GM18951 (cell line): ENCODE results near the gene RAB28.
"Not testable (repeated sequence)": the region's sequence is repeated elsewhere in the genome, so short reads cannot be mapped to it uniquely, and the experiment has no call there.

ENCODE experiments used
- POLR2A ChIP-seq: IDR thresholded peaks from 4 replicates; pipeline ENCODE4 v1.6.1; 2011; ENCODE audit warnings: mild to moderate bottlenecking; ENCODE audit not compliant: insufficient read length, insufficient read depth; ENCODE audit errors: extremely low read depth
- in situ Hi-C: fragments of 300-500 bp; cut with MboI; formaldehyde crosslinking; loops from one replicate; pipeline ENCODE4 v1.12.0; 2022; ENCODE audit warnings: low sequenced_read_pairs, mixed read lengths, inconsistent platforms; ENCODE audit not compliant: unreplicated experiment

Gene RAB28

DNA sequence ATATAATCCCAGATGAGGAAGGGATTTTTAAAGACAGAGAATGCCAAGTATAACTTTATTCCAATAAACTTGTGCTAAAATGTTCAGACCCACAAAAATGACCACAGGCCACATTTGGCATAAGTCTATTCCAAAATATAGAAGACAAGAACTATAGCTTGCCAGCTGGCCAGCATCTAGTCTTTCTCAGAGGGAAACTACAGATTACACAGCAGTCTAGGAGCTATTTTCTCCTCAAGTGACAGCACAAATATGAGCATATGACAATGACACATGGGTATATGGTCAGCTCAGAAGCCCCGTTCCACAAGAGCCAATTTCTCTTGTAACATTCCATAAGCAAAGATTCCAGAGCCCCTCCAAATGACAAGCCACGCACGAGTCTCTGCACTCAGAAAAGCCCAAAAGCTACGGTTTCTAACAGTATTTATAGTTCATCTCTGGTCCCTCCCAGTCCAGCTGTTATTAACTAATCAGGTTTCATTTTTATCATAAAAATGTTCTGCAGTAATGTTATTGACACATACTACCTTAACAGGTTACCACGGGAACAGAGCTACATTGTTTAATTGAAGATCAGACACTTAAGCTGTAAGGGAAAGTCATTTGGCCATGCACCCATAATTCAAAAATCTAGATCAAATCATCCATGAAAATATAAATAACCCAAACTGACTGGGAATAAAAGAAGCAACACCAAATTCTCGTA, 70.3 kb downstream of the RAB28 start:
- in situ Hi-C loops = no loop called here

DNA sequence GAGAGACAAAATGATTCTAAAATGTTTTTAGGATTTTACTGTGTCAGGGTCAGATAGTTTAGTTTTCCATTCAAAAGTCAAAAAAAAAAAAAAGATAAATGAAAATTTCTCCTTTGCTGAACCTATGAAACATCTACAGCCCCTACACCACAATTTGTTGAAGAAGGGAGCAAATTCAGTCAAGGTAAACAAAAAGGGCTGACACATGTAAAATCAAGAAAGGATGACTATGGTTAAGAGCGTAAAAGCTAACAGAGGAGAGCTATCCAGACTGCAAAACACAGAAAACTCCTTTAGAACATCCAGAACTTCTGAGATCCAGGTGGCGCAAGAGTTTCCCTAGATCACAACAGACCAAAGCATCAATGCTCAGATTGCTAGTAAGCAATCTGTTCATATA, 72.2 kb downstream of the RAB28 start:
- no peak for TF ChIP-seq POLR2A

More for the DNA sequence above, 70.3 kb downstream of the RAB28 start:
- no peak for TF ChIP-seq POLR2A

DNA sequence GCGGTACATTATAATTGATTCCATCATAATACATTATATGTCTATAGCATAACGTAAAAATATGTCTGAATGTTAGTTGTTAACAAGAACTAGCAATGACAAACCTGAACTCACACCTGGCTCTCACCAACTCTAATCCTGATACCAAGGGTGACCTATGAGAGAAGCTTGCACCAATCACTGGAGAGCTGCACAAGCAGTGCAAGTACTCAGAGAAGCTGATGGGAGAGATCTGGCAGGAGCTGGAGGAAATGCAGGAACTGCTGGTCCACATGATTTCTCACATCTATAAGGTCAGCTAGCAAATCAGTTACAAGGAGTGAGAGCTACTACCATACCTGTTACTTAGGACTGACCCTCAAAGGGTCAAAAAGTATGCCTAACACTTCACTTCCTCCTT, 74.8 kb downstream of the RAB28 start:
- in situ Hi-C loops = no loop called here
- no peak for TF ChIP-seq POLR2A

More for the DNA sequence above, 72.2 kb downstream of the RAB28 start:
- in situ Hi-C loops = no loop called here

DNA sequence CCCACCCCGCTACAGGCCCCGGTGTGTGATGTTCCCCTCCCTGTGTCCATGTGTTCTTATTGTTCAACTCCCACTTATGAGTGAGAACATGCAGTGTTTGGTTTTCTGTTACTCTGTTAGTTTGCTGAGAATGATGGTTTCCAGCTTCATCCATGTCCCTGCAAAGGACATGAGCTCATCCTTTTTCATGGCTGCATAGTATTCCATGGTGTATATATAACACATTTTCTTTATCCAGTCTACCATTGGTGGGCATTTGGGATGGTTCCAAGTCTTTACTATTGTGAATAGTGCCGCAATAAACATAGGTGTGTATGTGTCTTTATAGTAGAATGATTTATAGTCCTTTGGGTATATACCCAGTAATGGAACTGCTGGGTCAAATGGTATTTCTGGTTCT, 78.0 kb downstream of the RAB28 start:
- in situ Hi-C loops = not testable (repeated sequence)

DNA sequence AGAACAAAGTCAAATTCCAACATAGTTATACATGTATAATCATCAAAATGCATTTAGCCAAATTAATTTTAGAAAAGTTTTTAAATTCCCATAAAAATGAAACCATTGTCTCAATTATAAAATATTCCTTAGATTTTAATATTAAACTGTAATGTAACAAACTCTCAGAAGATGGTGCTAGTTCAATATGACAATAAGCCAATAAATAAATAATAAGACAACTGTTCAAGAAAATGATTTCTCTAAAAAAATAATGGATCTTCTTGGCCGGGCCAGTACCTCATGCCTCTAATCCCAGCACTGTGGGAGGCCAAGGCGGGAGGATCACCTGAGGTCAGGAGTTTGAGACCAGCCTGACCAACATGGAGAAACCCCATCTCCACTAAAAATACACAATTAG, 80.3 kb downstream of the RAB28 start:
- no peak for TF ChIP-seq POLR2A
- in situ Hi-C loops = no loop called here

DNA sequence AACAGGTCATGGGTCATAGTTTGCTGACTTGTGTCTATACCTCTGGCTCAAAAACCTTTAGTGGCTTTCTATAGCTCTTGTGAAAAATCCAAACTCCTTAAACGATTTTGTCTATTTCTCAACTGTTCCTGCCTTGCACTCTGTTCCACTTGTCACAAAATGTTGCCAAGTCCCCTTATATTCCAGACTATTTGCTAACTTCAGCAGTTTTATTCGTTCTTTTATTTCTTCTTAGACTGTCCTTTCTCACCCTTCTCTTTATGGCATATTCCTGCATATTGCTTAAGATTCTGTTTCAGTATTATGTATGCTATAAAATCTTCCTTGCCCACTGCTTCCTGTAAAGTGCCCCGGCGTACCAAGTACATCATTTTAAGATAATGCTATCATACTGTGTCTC, 80.8 kb downstream of the RAB28 start:
- no peak for TF ChIP-seq POLR2A
- in situ Hi-C loops = no loop called here

DNA sequence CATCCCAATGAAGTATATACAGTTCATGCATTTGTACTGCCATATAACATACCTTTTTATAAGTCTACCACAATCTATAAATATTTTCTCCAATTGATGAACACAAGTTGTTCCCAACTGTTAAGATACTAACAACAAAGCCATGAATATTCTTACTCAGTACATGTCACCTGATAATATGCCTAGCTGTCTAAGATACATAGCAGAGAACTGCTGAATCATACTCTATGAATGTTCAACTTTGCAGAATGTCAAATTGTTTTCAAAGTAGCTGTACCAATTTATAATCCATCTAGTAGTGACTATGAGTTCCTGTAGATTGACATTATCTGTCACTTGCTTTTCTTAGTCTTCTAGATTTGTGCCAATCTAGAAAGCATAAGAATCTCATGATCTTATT, 84.9 kb downstream of the RAB28 start:
- in situ Hi-C loops = no loop called here
- TF ChIP-seq POLR2A = no peak

DNA sequence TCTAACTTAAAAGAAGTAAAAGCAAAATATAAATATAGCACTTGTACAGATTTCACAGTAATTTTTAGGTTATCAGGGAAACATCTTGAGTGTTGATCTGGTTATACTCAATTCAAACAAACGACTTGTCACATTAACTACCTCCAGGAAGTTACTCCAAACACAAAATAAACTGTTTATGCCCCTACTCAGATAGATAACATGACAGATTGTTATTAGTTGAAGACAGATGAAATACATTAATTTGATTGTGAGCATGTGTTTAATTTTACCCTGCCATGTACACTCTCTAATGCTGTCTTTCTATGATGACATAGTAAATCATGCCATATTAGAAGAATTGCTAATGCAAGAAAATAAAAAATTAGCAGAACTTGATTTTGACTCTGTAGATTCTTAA, 88.0 kb downstream of the RAB28 start:
- in situ Hi-C loops = no loop called here
- TF ChIP-seq POLR2A = no peak

DNA sequence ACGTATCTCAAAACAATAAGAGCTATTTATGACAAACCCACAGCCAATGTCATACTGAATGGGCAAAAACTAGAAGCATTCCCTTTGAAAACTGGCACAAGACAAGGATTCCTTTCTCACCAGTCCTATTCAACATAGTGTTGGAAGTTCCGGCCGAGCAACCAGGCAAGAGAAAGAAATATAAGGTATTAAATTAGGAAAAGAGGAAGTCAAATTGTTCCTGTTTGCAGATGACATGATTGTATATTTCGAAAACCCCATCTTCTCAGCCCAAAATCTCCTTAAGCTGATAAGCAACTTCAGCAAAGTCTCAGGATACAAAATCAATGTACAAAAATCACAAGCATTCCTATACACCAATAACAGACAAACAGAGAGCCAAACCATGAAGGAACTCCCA, 94.2 kb downstream of the RAB28 start:
- in situ Hi-C loops = not testable (repeated sequence)

DNA sequence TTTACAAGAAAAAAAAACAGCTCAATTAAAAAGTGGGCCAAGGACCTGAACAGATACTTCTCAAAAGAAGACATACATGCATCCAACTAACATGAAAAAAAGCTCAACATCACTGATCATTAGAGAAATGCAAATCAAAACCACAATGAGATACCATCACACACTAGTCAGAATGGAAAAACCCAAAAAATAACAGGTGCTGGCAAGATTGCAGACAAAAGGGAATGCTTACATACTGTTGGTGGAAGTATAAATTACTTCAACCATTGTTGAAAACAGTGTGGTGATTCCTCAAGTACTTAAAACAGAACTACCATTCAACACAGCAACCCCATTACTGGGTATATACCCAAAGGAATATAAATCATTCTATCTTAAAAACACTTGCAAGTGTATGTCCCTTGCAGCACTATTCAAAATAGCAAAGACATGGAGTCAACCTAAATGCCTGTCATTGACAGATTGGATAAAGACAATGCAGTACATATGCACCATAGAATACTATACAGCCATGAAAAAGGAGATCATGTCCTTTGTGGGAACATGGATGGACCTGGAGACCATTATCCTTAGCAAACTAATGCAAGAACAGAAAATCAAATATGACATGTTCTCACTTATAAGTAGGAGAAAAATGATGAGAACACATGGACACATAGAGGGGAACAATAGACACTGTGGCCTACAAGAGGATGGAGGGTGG, 97.6 kb downstream of the RAB28 start:
- TF ChIP-seq POLR2A = no peak
- in situ Hi-C loops = no loop called here

DNA sequence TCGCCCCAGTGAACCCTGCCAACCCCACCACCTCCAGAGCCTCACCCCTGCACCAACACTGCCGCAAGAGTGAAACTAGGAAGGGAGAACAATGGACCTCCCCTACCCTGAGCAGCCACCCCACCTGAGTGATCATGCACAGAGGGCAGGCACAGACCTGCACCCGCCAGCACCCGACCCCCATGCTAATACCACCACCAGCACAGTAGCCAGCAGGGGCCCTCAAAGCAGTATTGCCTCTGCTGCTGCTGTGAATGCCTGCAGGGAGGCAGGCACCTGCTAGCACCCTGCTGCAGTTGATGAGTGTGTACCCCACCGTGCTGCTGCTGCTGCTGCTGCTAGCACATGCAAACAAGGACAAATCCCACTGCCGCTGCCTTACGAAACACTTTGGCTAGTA, 100.1 kb downstream of the RAB28 start:
- in situ Hi-C loops = no loop called here
- TF ChIP-seq POLR2A = no peak

DNA sequence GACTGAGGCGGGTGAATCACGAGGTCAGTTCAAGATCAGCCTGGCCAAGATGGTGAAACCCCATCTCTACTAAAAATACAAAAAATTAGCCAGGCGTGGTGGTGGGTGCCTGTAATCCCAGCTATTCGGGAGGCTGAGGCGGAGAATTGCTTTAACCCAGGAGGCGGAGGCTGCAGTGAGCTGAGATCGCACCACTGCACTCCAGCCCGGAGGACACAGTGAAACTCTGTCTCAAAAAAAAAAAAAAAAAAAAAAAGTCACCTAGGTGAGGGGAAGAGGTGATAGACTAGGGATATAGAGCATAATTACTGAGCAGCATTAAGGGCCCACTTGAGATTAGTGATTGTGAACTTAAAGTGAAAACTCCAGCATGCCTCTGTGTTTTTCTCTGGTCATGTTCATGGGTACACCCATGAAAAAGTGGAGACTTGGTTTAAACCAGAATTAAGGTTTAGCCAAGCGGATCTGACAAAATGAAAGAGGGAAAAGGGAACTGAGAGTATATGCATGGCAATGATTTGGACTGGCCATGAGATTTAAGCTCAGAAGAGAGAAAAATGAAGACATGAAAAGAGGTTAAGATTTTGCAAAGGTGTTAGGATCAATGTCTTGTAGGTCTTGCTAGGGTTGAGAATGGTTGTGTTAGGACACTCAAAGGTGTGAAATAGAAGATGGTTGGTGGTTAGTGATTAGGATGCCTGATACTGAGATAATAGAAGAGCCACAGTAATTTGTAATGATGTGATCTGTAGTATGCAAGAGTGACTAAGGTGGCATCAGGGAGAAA, 105.0 kb downstream of the RAB28 start:
- in situ Hi-C loops = no loop called here
- TF ChIP-seq POLR2A = no peak

DNA sequence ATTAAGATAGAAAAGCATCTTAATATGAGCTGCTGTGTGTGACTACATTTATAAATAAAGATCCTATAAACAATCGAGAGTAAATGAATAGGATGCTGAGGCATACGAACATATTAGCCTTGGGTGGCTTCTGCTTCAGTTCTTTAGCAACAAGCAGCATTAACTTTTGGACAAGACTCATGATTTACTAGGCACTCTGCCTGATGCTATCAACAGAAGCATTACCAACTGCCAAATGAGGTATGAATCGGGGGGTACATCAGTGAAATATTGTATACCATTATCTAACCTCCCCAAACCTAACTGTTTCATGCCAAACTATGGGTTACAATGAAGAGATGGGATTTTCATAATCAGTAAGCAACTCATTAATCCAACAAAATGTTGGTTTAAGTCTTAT, 113.1 kb downstream of the RAB28 start:
- in situ Hi-C loops = no loop called here
- TF ChIP-seq POLR2A = no peak

DNA sequence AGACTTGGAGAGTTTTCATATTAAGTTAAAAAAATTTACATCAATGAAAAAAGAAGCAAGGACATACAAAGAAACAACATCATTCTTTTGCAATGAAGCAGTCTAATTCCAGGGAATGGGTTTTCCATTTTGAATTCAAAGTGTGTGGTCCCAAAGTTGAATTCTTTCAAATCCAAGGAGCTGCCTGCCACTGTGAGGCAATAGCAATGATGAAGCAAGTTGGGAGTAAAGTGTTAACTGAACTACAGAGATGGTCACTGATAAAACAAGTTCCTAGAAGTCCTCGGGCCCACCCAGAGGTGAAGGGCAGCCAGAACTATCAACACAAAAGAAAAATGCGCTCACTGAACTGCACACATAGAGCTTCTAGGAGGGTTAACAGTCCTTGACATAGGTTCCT, 115.9 kb downstream of the RAB28 start:
- TF ChIP-seq POLR2A = no peak
- in situ Hi-C loops = no loop called here
